A549 treated with AZD2906 at 1 μM for 4 hours (cell line): ENCODE results near the gene MID1IP1. TPM values are rescaled to one million over a fixed set of nuclear protein-coding genes. Genes with fewer than 3 reads are reported as not detected.

Source experiments
- total RNA-seq: library from RNA; stranded (reverse); fragments of 200-300 nt; extraction: Qiagen RNA extraction; gene quantifications from 5 replicates; pipeline ENCODE4 v1.2.3, GENCODE V29; 2022

MID1IP1 gene, protein sequence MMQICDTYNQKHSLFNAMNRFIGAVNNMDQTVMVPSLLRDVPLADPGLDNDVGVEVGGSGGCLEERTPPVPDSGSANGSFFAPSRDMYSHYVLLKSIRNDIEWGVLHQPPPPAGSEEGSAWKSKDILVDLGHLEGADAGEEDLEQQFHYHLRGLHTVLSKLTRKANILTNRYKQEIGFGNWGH
- 25.9 to 35.6 TPM (median 33.5 TPM) in 5 replicates for total RNA-seq

GRCh38 chrX:38800981-38801845, at the start of gene MID1IP1:
TSS of gene MID1IP1 (plus strand) at chrX:38801459. CDS start at chrX:38804947, 3,488 bp downstream.

Other genes with a start within 250 kb of the MID1IP1 start
- gene TSPAN7, start 239.9 kb upstream of the MID1IP1 start, total RNA-seq, result 2.0 to 3.0 TPM (median 2.7 TPM) in 5 replicates